Heart right ventricle (tissue), 16 donors: Measurements from ENCODE around the gene HSF5. TPM values are rescaled to one million over a fixed set of nuclear protein-coding genes. Genes with fewer than 3 reads are reported as not detected.

ENCODE experiments used
- ATAC-seq, 8 donors: fragments of 200-7000 bp; cut with Tn5 transposase; one replicate each; pipeline ENCODE4 v1.9.1; 2020; ENCODE audit warnings: mild to moderate bottlenecking in 8 of 8, moderate library complexity in 8 of 8, moderate number of reproducible peaks in 1 of 8
- DNase-seq, 2 donors: peaks; one replicate each; pipeline ENCODE4 v3.0.0-alpha.2; 2020
- H3K27ac ChIP-seq, 10 donors: fragments of 200-600 bp; sonication (generic) in 2 of 10; one replicate each; pipeline versions ENCODE4 v1.5.0 to v1.8.0; 2020 to 2022; ENCODE audit warnings: mild to moderate bottlenecking in 3 of 10
- H3K27me3 ChIP-seq, 7 donors: fragments of 200-600 bp; one replicate each; pipeline ENCODE4 v1.8.0; 2021 to 2022; ENCODE audit warnings: mild to moderate bottlenecking in 2 of 7
- H3K36me3 ChIP-seq, 9 donors: fragments of 200-600 bp; sonication (generic) in 1 of 9; one replicate each; pipeline versions ENCODE4 v1.5.0 to v1.8.0; 2020 to 2022; ENCODE audit warnings: mild to moderate bottlenecking in 2 of 9
- H3K4me1 ChIP-seq, 9 donors: fragments of 200-600 bp; sonication (generic) in 1 of 9; one replicate each; pipeline versions ENCODE4 v1.5.0 to v1.8.0; 2020 to 2022; ENCODE audit warnings: mild to moderate bottlenecking in 4 of 9
- H3K4me3 ChIP-seq, 10 donors: fragments of 200-600 bp; sonication (generic) in 2 of 10; one replicate each; pipeline versions ENCODE4 v1.5.0 to v1.8.0; 2020 to 2022; ENCODE audit warnings: mild to moderate bottlenecking in 7 of 10, moderate library complexity in 2 of 10
- H3K9me3 ChIP-seq, 11 donors: fragments of 200-600 bp in 10 of 11; sonication (generic) in 2 of 11; one replicate each; pipeline versions ENCODE4 v1.5.0 to v1.8.0; 2013 to 2022; ENCODE audit warnings: mild to moderate bottlenecking in 2 of 11, control low read depth in 1 of 11, moderate library complexity in 1 of 11
- CTCF ChIP-seq, 9 donors: fragments of 200-600 bp; sonication (generic) in 2 of 9; IDR thresholded peaks; one replicate each; pipeline versions ENCODE4 v1.5.0 to v1.8.0; 2021 to 2022; ENCODE audit warnings: antibody characterized with exemption in 9 of 9, mild to moderate bottlenecking in 5 of 9, moderate library complexity in 1 of 9
- WGBS, 2 donors: extraction: QIAGEN DNeasy Blood & Tissue Kit; methylation state at CpG; one replicate each; pipeline ENCODE4 v1.1.7; 2013; ENCODE audit warnings: inconsistent platforms in 1 of 2; 5-methylcytosine and 5-hydroxymethylcytosine counted together
- intact Hi-C, 10 donors: fragments of 100-400 bp; cut with DNase I; formaldehyde crosslinking; loops; one replicate each; pipeline versions ENCODE4 v1.11.1 to v1.14.2; 2022
- polyA plus RNA-seq, 2 donors: library from polyadenylated mRNA; stranded (reverse); fragments of 200-250 nt; gene quantifications; one replicate each; pipeline ENCODE4 v1.2.3, GENCODE V29; 2013
- total RNA-seq, 10 donors: library from RNA; stranded (reverse); fragmentation: NEBNext Ultra II Directional in 3 of 10; extraction: Animal tissue kit (Norgen Biotek cat#: 25700) in 3 of 10; gene quantifications; one replicate each; pipeline versions ENCODE4 v1.2.1 to v1.2.4, GENCODE V29; 2021 to 2023
- donor health status: Arrhythmogenic right ventricular cardiomyopathy.
- donor health status: ischemic (EF 13 %, LVEDD 7.1; RV severe dilation, severe dysfunction).
- donor health status: healthy with polysubstance abuse.
- donor health status: DM: no; HTN: yes; CAD: no.
- donor health status: DM: no; HTN: no; CAD: no.
- donor health status: ischemic (EF 25% LVEDD 6.9; RV normal size, moderate dysfunction).
- donor health status: ischemic (EF 25% LVEDD 5.7; RV mildly dilated, moderate dysfunction).
- donor health status: healthy.
- donor health status: DM: yes; HTN: yes; CAD: no.
- donor health status: Ischemic cardiomyopathy.
- donor health status: ischemic (EF 35%, LVEDD 5.7; RV mildly dilated, moderate dysfunction).
- donor health status: nonischemic (EF 11% LVEDD 7.7; RV severe dilation, severe dysfunction).
- donor health status: DM: yes; HTN: yes; CAD: no.
- donor health status: PGD.
- donor health status: ischemic (EF 29% LVEDD 5.4; RV normal size, mild dysfunction).
- donor health status: nonischemic (EF 23%, LVEDD 6.1; RV moderate dilation, normal function).

HSF5 gene
- total and polyA plus RNA-seq, 12 donors = 0.04 to 0.14 (median 0.05) TPM; not detected in 9

- Histone ChIP-seq H3K4me1 (peaks cover 0 to 14% (median 0%) of the 10 kb centered on the region in 9 donors), H3K4me3 (no peak overlapping the region), H3K27ac (no peak overlapping the region), H3K27me3 (peaks cover 0 to 41% (median 0%) of the 10 kb centered on the region in 7 donors), H3K36me3 (no peaks in the 10 kb centered on the region), H3K9me3 (no peaks in the 10 kb centered on the region)
- DNase-seq (no peak), ATAC-seq (no peak)
- intact Hi-C loops = no loop called here
- TF ChIP-seq CTCF (IDR thresholded peaks at IDR 0.05) = no peak
- WGBS, 2 donors = 83 to 84% methylated on average over 3 of the region's 3 CpGs
Observed at GRCh38 chr17:58384897-58385296, 103.3 kb downstream of the HSF5 start.

DNA sequence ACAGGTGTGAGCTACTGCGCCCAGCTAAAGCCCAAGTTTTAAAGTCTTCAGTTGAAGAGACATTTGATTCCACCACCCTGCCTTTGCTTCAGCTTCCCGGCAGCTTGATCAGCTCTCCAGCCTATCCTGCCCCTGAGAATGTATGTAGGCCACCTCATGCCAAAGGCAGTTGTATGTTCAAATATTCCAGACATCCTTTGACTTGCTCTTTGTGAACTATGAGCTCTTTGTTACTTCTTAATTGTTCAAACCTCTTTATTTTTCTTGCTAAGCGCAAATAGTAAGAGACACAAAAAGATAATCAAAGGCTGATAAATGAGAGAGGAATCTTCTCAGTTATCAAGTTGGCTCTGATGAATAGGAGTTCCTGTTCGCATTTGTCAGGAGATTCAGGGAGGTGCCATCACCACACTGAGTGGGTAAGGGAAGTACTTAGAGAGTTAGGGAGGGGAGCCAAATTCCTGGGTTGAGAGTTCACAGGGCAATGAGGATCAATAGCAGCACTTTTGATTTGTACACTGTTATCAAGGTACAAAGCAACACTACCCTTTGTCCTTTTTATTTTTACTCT, 104.2 kb downstream of the HSF5 start:
- Histone ChIP-seq H3K4me3 (no peak overlapping the region), H3K9me3 (no peaks in the 10 kb centered on the region), H3K27me3 (peaks cover 0 to 35% (median 0%) of the 10 kb centered on the region in 7 donors), H3K27ac (no peak overlapping the region), H3K36me3 (no peaks in the 10 kb centered on the region), H3K4me1 (peaks cover 0 to 14% (median 0%) of the 10 kb centered on the region in 9 donors)
- WGBS, 2 donors = 64 to 70% methylated on average over 4 of the region's 4 CpGs
- TF ChIP-seq CTCF (IDR thresholded peaks at IDR 0.05) = no peak
- intact Hi-C loops = no loop called here
- ATAC-seq (no peak), DNase-seq (no peak)

DNA sequence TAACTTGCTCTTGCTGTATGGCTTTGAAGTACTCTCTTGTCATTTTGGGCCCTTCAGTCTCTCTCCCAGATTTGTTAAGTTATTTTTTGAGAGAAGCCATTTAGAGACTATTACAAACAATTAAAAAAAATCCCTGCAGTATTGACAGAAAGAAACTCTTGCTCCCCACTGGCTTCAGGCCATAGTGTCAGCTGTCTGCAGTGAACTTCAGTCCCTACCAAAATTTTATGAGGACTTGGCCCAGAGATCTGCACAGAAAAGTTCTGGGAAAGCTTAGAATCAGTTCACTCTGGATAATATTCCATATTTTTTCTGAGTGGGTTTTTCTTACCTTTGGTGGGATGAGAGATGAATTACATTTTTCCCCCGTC, 105.4 kb downstream of the HSF5 start:
- Histone ChIP-seq H3K27ac (no peak overlapping the region), H3K27me3 (peaks cover 0 to 24% (median 0%) of the 10 kb centered on the region in 7 donors), H3K4me3 (no peak overlapping the region), H3K9me3 (no peaks in the 10 kb centered on the region), H3K36me3 (no peaks in the 10 kb centered on the region), H3K4me1 (peaks cover 0 to 14% (median 0%) of the 10 kb centered on the region in 9 donors)
- intact Hi-C loops = no loop called here
- DNase-seq = no peak
- 85 to 88% methylated on average over 1 of the region's 1 CpG for WGBS, 2 donors
- ATAC-seq = no peak
- TF ChIP-seq CTCF (IDR thresholded peaks at IDR 0.05) = no peak

- Histone ChIP-seq H3K9me3 (no peaks in the 10 kb centered on the region), H3K27me3 (peaks cover 0 to 18% (median 0%) of the 10 kb centered on the region in 7 donors), H3K27ac (peak overlapping the region in 1 of 10 donors; percentile 36), H3K4me1 (peaks cover 0 to 14% (median 0%) of the 10 kb centered on the region in 9 donors), H3K36me3 (no peaks in the 10 kb centered on the region), H3K4me3 (no peak overlapping the region)
- DNase-seq (no peak), ATAC-seq (no peak)
- 64% methylated on average over 4 of the region's 4 CpGs for WGBS, 2 donors
- TF ChIP-seq CTCF (IDR thresholded peaks at IDR 0.05) = no peak
- intact Hi-C loops = no loop called here
Observed at GRCh38 chr17:58382108-58382871, 105.9 kb downstream of the HSF5 start.
